Kidney (tissue), 14 donors: ENCODE measurements around the gene COBLL1. TPM values are rescaled to one million over a fixed set of nuclear protein-coding genes. Genes with fewer than 3 reads are reported as not detected.

Experiments
- DNase-seq, 5 donors: peaks; one replicate each; pipeline ENCODE4 v3.0.0-alpha.2; 2013 to 2020
- FAIRE-seq: peaks from 2 replicates; lab custom pipeline; 2012; peaks lifted over from hg19 to GRCh38; lab: Jason Lieb, UNC
- H3K27ac ChIP-seq, 2 donors: one replicate each; pipeline ENCODE4 v1.7.0; 2013; ENCODE audit warnings: low read depth in 2 of 2, low read length in 2 of 2, inconsistent platforms in 1 of 2
- H3K27me3 ChIP-seq: one replicate; pipeline ENCODE4 v1.7.1; 2013; ENCODE audit warnings: low read length, inconsistent platforms; ENCODE audit not compliant: control insufficient read depth, insufficient read depth
- H3K36me3 ChIP-seq, 3 donors: one replicate each; pipeline versions ENCODE4 v1.7.0 to v1.7.1; 2013; ENCODE audit warnings: low read length in 3 of 3, control low read depth in 1 of 3, inconsistent platforms in 1 of 3; ENCODE audit not compliant: insufficient read depth in 3 of 3, control insufficient read depth in 2 of 3
- H3K4me1 ChIP-seq, 3 donors: one replicate each; pipeline versions ENCODE4 v1.7.0 to v1.7.1; 2013; ENCODE audit warnings: low read length in 3 of 3, inconsistent platforms in 1 of 3, low read depth in 1 of 3; ENCODE audit not compliant: control insufficient read depth in 2 of 3, insufficient read depth in 2 of 3
- H3K4me3 ChIP-seq, 3 donors: one replicate each; pipeline versions ENCODE4 v1.7.0 to v1.8.1; 2013; ENCODE audit warnings: low read length in 3 of 3, control low read depth in 1 of 3, inconsistent platforms in 1 of 3
- H3K9ac ChIP-seq, 3 donors: one replicate each; pipeline versions ENCODE4 v1.7.0 to v1.7.1; 2013; ENCODE audit warnings: low read length in 3 of 3, control low read depth in 1 of 3, inconsistent platforms in 1 of 3
- H3K9me3 ChIP-seq, 3 donors: one replicate each; pipeline versions ENCODE4 v1.7.0 to v1.7.1; 2013; ENCODE audit warnings: low read length in 3 of 3, control low read depth in 1 of 3, inconsistent platforms in 1 of 3; ENCODE audit not compliant: control insufficient read depth in 2 of 3, insufficient read depth in 1 of 3
- intact Hi-C: fragments of 100-400 bp; cut with DNase I; formaldehyde crosslinking; loops from one replicate; pipeline ENCODE4 v1.11.1; 2022
- polyA plus RNA-seq: library from polyadenylated mRNA; stranded (reverse); fragments of 350-450 nt; fragmentation: Illumina TruSeq; extraction: RNeasy Lipid Tissue Mini Kit (QIAGEN cat#74804); gene quantifications from one replicate; pipeline ENCODE4 v1.2.3, GENCODE V29; 2014; ENCODE audit warnings: low read depth, low replicate concordance; ENCODE audit not compliant: insufficient read depth
- total RNA-seq: library from RNA; stranded (reverse); fragmentation: NEBNext Ultra II Directional; extraction: Animal tissue kit (Norgen Biotek cat#: 25700); gene quantifications from one replicate; pipeline ENCODE4 v1.2.1, GENCODE V29; 2021
- TF ChIP-seq, protein P1 (sequence below): IDR thresholded peaks from 3 replicates; pipeline ENCODE4 v1.5.1; 2012; ENCODE audit warnings: mild to moderate bottlenecking, moderate library complexity, borderline replicate concordance; ENCODE audit not compliant: insufficient read depth; ENCODE audit errors: extremely low read depth
- donor health status: control.
- donor health status: control.
- donor health status: control.
- donor health status: control.
- donor health status: control.
- donor health status: DM: yes; HTN: yes; CAD: no.
- donor health status: Normal renal cell carcinoma (clear cell type).

COBLL1 gene
- total and polyA plus RNA-seq, 2 donors from 2014 or later = 39.7 to 205 TPM

- Histone ChIP-seq H3K9ac (peak overlapping the region; percentile 54 to 92 (median 83)), H3K27ac (peak overlapping the region; percentile 97 to 98), H3K27me3 (no peaks in the 10 kb centered on the region), H3K4me1 (peaks cover 0 to 4% (median 0%) of the 10 kb centered on the region in 3 donors), H3K4me3 (peak overlapping the region; percentile 68 to 82 (median 73)), H3K9me3 (no peaks in the 10 kb centered on the region), H3K36me3 (no peaks in the 10 kb centered on the region)
- FAIRE-seq (no peak), DNase-seq (peak; percentile 77 to 91 (median 83))
- TF ChIP-seq, protein P1, sequence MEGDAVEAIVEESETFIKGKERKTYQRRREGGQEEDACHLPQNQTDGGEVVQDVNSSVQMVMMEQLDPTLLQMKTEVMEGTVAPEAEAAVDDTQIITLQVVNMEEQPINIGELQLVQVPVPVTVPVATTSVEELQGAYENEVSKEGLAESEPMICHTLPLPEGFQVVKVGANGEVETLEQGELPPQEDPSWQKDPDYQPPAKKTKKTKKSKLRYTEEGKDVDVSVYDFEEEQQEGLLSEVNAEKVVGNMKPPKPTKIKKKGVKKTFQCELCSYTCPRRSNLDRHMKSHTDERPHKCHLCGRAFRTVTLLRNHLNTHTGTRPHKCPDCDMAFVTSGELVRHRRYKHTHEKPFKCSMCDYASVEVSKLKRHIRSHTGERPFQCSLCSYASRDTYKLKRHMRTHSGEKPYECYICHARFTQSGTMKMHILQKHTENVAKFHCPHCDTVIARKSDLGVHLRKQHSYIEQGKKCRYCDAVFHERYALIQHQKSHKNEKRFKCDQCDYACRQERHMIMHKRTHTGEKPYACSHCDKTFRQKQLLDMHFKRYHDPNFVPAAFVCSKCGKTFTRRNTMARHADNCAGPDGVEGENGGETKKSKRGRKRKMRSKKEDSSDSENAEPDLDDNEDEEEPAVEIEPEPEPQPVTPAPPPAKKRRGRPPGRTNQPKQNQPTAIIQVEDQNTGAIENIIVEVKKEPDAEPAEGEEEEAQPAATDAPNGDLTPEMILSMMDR = no peak
- intact Hi-C loops = no loop called here
These were observed 499 bp downstream of the COBLL1 start for GRCh38 chr2:164840930-164841718.

DNA sequence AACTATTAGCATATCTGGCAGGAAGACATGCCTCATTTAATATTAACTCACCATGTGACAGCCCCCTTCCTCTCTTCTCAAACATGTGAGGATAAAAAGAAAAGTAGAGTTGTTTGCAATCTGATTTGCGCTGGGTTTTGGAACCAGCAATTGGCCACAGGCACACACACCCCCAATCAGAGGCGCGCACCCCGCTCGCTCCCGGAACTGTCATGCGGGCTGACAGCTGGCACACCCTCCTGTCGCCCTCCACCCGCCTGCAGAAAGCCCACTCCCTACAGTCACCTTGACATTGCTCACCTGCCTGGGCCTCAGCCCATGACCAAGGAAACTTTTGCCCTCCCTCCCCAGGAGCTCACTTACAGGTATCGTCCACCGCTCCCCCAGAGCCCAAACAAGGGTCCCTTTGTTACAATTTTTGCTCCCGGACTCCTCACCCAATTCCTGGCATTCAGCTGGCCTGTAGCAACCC, 1.1 kb downstream of the COBLL1 start:
- intact Hi-C loops = no loop called here
- FAIRE-seq = no peak

DNA sequence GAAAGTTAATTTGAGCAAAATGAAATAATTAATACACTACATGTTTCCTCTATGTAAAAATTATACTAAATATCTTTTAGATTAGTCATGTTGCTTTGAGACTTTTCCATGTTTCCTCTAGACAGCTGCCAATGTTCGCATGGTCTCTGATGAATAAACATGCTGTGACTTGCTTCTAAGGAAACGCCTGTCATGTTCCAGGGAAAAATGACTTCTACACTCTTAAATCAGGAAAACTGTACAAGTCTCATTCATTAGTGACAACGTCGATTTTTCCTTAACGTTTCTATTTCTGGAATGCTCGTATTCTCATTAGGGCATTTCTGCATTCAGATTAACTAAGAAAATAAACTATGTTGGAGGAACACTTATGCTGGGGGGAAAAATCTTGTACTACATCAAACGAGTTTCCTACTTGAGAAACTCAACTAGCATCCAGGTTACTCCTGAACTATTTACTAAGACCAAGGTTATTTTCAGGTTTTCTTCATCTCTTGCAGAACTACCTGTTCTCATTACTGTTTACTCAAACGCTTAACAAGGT, 1.6 kb downstream of the COBLL1 start:
- peak overlapping the region in 2 of 3 donors; percentile 54 to 92 for H3K9ac ChIP-seq

More for the DNA sequence above, 1.1 kb downstream of the COBLL1 start:
- Histone ChIP-seq H3K36me3 (no peaks in the 10 kb centered on the region), H3K9ac (peak overlapping the region; percentile 54 to 92 (median 83)), H3K27ac (peak overlapping the region; percentile 97 to 98), H3K4me1 (peaks cover 0 to 4% (median 0%) of the 10 kb centered on the region in 3 donors), H3K9me3 (no peaks in the 10 kb centered on the region), H3K27me3 (no peaks in the 10 kb centered on the region), H3K4me3 (peak overlapping the region; percentile 68 to 82 (median 73))
- TF ChIP-seq, protein P1 = no peak
- peak; percentile 55 to 91 (median 72) for DNase-seq

More for the DNA sequence above, 1.6 kb downstream of the COBLL1 start:
- Histone ChIP-seq H3K27me3 (no peaks in the 10 kb centered on the region), H3K36me3 (no peaks in the 10 kb centered on the region), H3K4me1 (peaks cover 0 to 4% (median 0%) of the 10 kb centered on the region in 3 donors), H3K4me3 (peak overlapping the region; percentile 68 to 82 (median 73)), H3K9me3 (no peaks in the 10 kb centered on the region), H3K27ac (peak overlapping the region; percentile 97 to 98)
- FAIRE-seq (peak; percentile 95), DNase-seq (peak in 2 of 5 donors; percentile 19 to 44)
- intact Hi-C loops = no loop called here
- TF ChIP-seq, protein P1 = no peak
